SK-N-SH (cell line): ENCODE measurements around the gene RPL4. TPM values are rescaled to one million over a fixed set of nuclear protein-coding genes. Genes with fewer than 3 reads are reported as not detected.

Experiments used
- CTCF ChIA-PET: fragments of 300-600, 350-600 bp; formaldehyde crosslinking; extraction: SDS; loops from one replicate; lab custom pipeline; 2021; lab: Yijun Ruan, JAX
- POLR2A ChIA-PET: fragments of 350-600 bp; sonication (Branson Sonifier 250); formaldehyde crosslinking; extraction: SDS; loops from one replicate; lab custom pipeline; 2020; ENCODE audit warnings: antibody characterized with exemption, inconsistent platforms; lab: Yijun Ruan, JAX
- DNase-seq: peaks from one replicate; pipeline ENCODE4 v3.0.0; 2012
- H2AFZ ChIP-seq: fragments of 200-600 bp; sonication (generic); 2 replicates; pipeline ENCODE4 v1.8.1; 2016; ENCODE audit warnings: antibody characterized with exemption, mild to moderate bottlenecking, low read depth
- H3F3A ChIP-seq: fragments of 200-600 bp; sonication (generic); replicated peaks from 2 replicates; pipeline ENCODE3; 2016; ENCODE audit warnings: antibody characterized with exemption, mild to moderate bottlenecking; ENCODE audit not compliant: insufficient read depth
- H3K27ac ChIP-seq, 2 experiments: fragments of 200-500 bp in 1 of 2; fragments of 200-600 bp in 1 of 2; sonication (Bioruptor generic) in 1 of 2; sonication (generic), shearing (Covaris generic) in 1 of 2; 2 replicates each; pipeline versions ENCODE4 v1.5.1 to v1.6.1; 2014 to 2016; ENCODE audit warnings: low read depth in 2 of 2, inconsistent platforms in 1 of 2, low read length in 1 of 2, mild to moderate bottlenecking in 1 of 2, mixed read lengths in 1 of 2
- H3K27me3 ChIP-seq: fragments of 200-600 bp; sonication (generic), shearing (Covaris generic); 2 replicates; pipeline ENCODE4 v1.6.1; 2016; ENCODE audit warnings: mixed run types; ENCODE audit not compliant: insufficient read depth
- H3K36me3 ChIP-seq, 2 experiments: fragments of 200-500 bp in 1 of 2; fragments of 200-600 bp in 1 of 2; sonication (Bioruptor generic) in 1 of 2; sonication (generic) in 1 of 2; replicated peaks in 1 of 2; 2 replicates each; pipeline versions ENCODE3 to v1.5.1; 2014 to 2016; ENCODE audit warnings: low read length in 1 of 2, mild to moderate bottlenecking in 1 of 2; ENCODE audit not compliant: insufficient read depth in 2 of 2, control insufficient read depth in 1 of 2
- H3K4me1 ChIP-seq, 2 experiments: fragments of 200-500 bp in 1 of 2; fragments of 200-600 bp in 1 of 2; sonication (Bioruptor generic) in 1 of 2; sonication (generic), shearing (Covaris generic) in 1 of 2; 2 replicates each; pipeline versions ENCODE4 v1.5.1 to v1.6.1; 2014 to 2016; ENCODE audit warnings: low read depth in 1 of 2, low read length in 1 of 2, mixed run types in 1 of 2; ENCODE audit not compliant: insufficient read depth in 2 of 2, control insufficient read depth in 1 of 2
- H3K4me2 ChIP-seq: fragments of 200-600 bp; sonication (generic), shearing (Covaris generic); 2 replicates; pipeline ENCODE4 v1.6.1; 2017; ENCODE audit warnings: mixed run types
- H3K4me3 ChIP-seq, 2 experiments: fragments of 200-500 bp in 1 of 2; fragments of 200-600 bp in 1 of 2; sonication (Bioruptor generic) in 1 of 2; sonication (generic), shearing (Covaris generic) in 1 of 2; 2 replicates each; pipeline versions ENCODE4 v1.5.1 to v1.8.1; 2014 to 2016; ENCODE audit warnings: low read depth in 2 of 2, inconsistent platforms in 1 of 2, low read length in 1 of 2, mild to moderate bottlenecking in 1 of 2, mixed read lengths in 1 of 2, moderate library complexity in 1 of 2
- H3K79me2 ChIP-seq: fragments of 200-600 bp; sonication (generic); 2 replicates; pipeline ENCODE4 v1.8.1; 2017; ENCODE audit warnings: mild to moderate bottlenecking; ENCODE audit not compliant: insufficient read depth
- H3K9ac ChIP-seq: fragments of 200-600 bp; sonication (generic); 2 replicates; pipeline ENCODE4 v1.6.1; 2017; ENCODE audit warnings: mixed run types
- H3K9me2 ChIP-seq: fragments of 200-600 bp; sonication (generic); 2 replicates; pipeline ENCODE4 v1.6.1; 2017; ENCODE audit warnings: mixed run types
- H3K9me3 ChIP-seq: fragments of 200-600 bp; sonication (generic); 2 replicates; pipeline ENCODE4 v1.6.1; 2017; ENCODE audit warnings: mixed run types, mild to moderate bottlenecking, moderate library complexity
- H4K20me1 ChIP-seq: fragments of 200-600 bp; sonication (generic); 2 replicates; pipeline ENCODE4 v1.6.1; 2017; ENCODE audit warnings: mild to moderate bottlenecking, mixed run types; ENCODE audit not compliant: insufficient read depth
- CTCF ChIP-seq: fragments of 200-600 bp; sonication (generic); IDR thresholded peaks from 2 replicates; pipeline ENCODE4 v1.6.1; 2017; ENCODE audit warnings: antibody characterized with exemption, mild to moderate bottlenecking, moderate library complexity
- ELF1 ChIP-seq: IDR thresholded peaks from 2 replicates; pipeline ENCODE4 v1.4.0; 2012
- FOSL2 ChIP-seq: IDR thresholded peaks from 2 replicates; pipeline ENCODE4 v1.4.0; 2012; ENCODE audit warnings: low read depth, mild to moderate bottlenecking, moderate library complexity, borderline replicate concordance
- FOXM1 ChIP-seq: IDR thresholded peaks from 2 replicates; pipeline ENCODE4 v1.4.0; 2012; ENCODE audit warnings: low read depth, mild to moderate bottlenecking
- GABPA ChIP-seq: IDR thresholded peaks from 2 replicates; pipeline ENCODE4 v1.4.0; 2012; ENCODE audit warnings: low read depth, mild to moderate bottlenecking
- JUND ChIP-seq: IDR thresholded peaks from 2 replicates; pipeline ENCODE4 v1.4.0; 2012
- NFIC ChIP-seq: IDR thresholded peaks from 2 replicates; pipeline ENCODE4 v1.4.0; 2012; ENCODE audit warnings: borderline replicate concordance
- NRF1 ChIP-seq: IDR thresholded peaks from 2 replicates; pipeline ENCODE4 v1.6.1; 2012; ENCODE audit warnings: low read depth, mild to moderate bottlenecking, low read length
- REST ChIP-seq: IDR thresholded peaks from 2 replicates; pipeline ENCODE4 v1.6.1; 2012; ENCODE audit warnings: mild to moderate bottlenecking, low read depth, low read length, moderate library complexity
- RFX5 ChIP-seq: IDR thresholded peaks from 2 replicates; pipeline ENCODE4 v1.6.1; 2012; ENCODE audit warnings: mild to moderate bottlenecking, improper control_type of control experiment, low read length
- RXRA ChIP-seq: IDR thresholded peaks from 2 replicates; pipeline ENCODE4 v1.4.0; 2012; ENCODE audit warnings: low read depth, mild to moderate bottlenecking, borderline replicate concordance
- SIN3A ChIP-seq: IDR thresholded peaks from 2 replicates; pipeline ENCODE4 v1.6.1; 2012; ENCODE audit warnings: low read depth, mild to moderate bottlenecking, low read length, moderate library complexity, borderline replicate concordance
- SMC3 ChIP-seq: IDR thresholded peaks from 2 replicates; pipeline ENCODE4 v1.6.1; 2012; ENCODE audit warnings: low read depth, low read length, improper control_type of control experiment
- TAF1 ChIP-seq: IDR thresholded peaks from 2 replicates; pipeline ENCODE4 v1.6.1; 2012; ENCODE audit warnings: low read depth, mild to moderate bottlenecking, low read length, moderate library complexity, borderline replicate concordance
- TEAD4 ChIP-seq: IDR thresholded peaks from 2 replicates; pipeline ENCODE4 v1.4.0; 2012; ENCODE audit warnings: mild to moderate bottlenecking, borderline replicate concordance; ENCODE audit not compliant: insufficient read depth
- USF2 ChIP-seq: fragments of 150-350 bp; IDR thresholded peaks from 2 replicates; pipeline ENCODE4 v1.6.1; 2017; ENCODE audit warnings: antibody characterized with exemption, low read length, low read depth, borderline replicate concordance
- WGBS: methylation state at CpG from one replicate; pipeline ENCODE4 v1.1.6; 2017; ENCODE audit warnings: low lambda C conversion rate; 5-methylcytosine and 5-hydroxymethylcytosine counted together
- polyA plus RNA-seq, 3 experiments: library from polyadenylated mRNA; depleted of rRNA; stranded (reverse); fragments of >200 nt; gene quantifications; 2 replicates each; pipeline ENCODE4 v1.2.3, GENCODE V29; 2012

RPL4 gene
- polyA plus RNA-seq, 1 of the 3 experiments (the other 2 are of a cell fraction) = 3,177 TPM

- 86% methylated on average over 4 of the region's 4 CpGs for WGBS
- no peak overlapping the region for H3K9ac ChIP-seq
These were observed 28.1 kb downstream of the RPL4 start for GRCh38 chr15:66476535-66476934.

More at GRCh38 chr15:66476535-66476934, 28.1 kb downstream of the RPL4 start:
- DNase-seq = no peak
- H3K27ac ChIP-seq = no peak overlapping the region
- CTCF ChIA-PET = interaction anchor here (1.6 kb wide), 1 partner anchor 29 kb away, joined by 4 read pairs; the partner anchor contains the start of genes RPL4 and ZWILCH
- no peak overlapping the region for H3K4me3 ChIP-seq
- no peaks in the 10 kb centered on the region for H3F3A ChIP-seq
- H3K36me3 ChIP-seq = peaks cover 0 to under 1% of the 10 kb centered on the region in 2 experiments
- TF ChIP-seq USF2 = no peak
- TF ChIP-seq NRF1 = no peak
- TF ChIP-seq CTCF = no peak
- TF ChIP-seq ELF1 = no peak
- no peak for TF ChIP-seq TAF1
- TF ChIP-seq REST = no peak
- TF ChIP-seq NFIC = no peak
- no peak for TF ChIP-seq JUND
- no peak for TF ChIP-seq TEAD4
- TF ChIP-seq RFX5 = no peak
- no peak for TF ChIP-seq FOSL2
- no peak for TF ChIP-seq FOXM1
- TF ChIP-seq SIN3A = no peak
- TF ChIP-seq GABPA = no peak
- no peak for TF ChIP-seq RXRA
- no peak for TF ChIP-seq SMC3
- TF ChIP-seq, all 33 proteins: peak for 0
- H3K27me3 ChIP-seq = no peaks in the 10 kb centered on the region
- H3K4me2 ChIP-seq = no peak overlapping the region
- H4K20me1 ChIP-seq = no peaks in the 10 kb centered on the region
- POLR2A ChIA-PET = no interaction called here
- no peaks in the 10 kb centered on the region for H3K79me2 ChIP-seq
- H2AFZ ChIP-seq = no peak overlapping the region
- no peaks in the 10 kb centered on the region for H3K9me3 ChIP-seq
- H3K9me2 ChIP-seq = no peaks in the 10 kb centered on the region
- peaks cover 0 to 9% of the 10 kb centered on the region in 2 experiments; a peak in 1 of 4 replicates for H3K4me1 ChIP-seq
